Adipose tissue (tissue), 3 donors: ENCODE data around the gene CNTNAP2. TPM values are rescaled to one million over a fixed set of nuclear protein-coding genes. Genes with fewer than 3 reads are reported as not detected.
"Not testable (repeated sequence)": the region's sequence is repeated elsewhere in the genome, so short reads cannot be mapped to it uniquely, and the experiment has no call there.

Experiments
- H3K27ac ChIP-seq: one replicate; pipeline ENCODE4 v1.5.1; 2013; ENCODE audit warnings: low read depth, low read length
- whole genome bisulfite sequencing, 3 donors: extraction: QIAGEN DNeasy Blood & Tissue Kit; methylation state at CpG; one replicate each; pipeline ENCODE4 v1.1.7; 2013; 5-methylcytosine and 5-hydroxymethylcytosine counted together
- polyA plus RNA-seq, 3 donors: library from polyadenylated mRNA; stranded (reverse); fragments of 200-250 nt; gene quantifications; one replicate each; pipeline ENCODE4 v1.2.3, GENCODE V29; 2013
- donor health status: healthy with polysubstance abuse.
- donor health status: Bipolar disorder and iron deficiency.
- donor health status: healthy.

Gene CNTNAP2
- polyA plus RNA-seq, 3 donors = under 0.01 to 0.03 (median 0.01) TPM

GRCh38 chr7:146248744-146249143 is 132.1 kb downstream of the CNTNAP2 start:
- 24 to 44% (median 44%) methylated on average over 7 of the region's 7 CpGs for WGBS, 3 donors
- not testable (repeated sequence) for H3K27ac ChIP-seq

- no peak overlapping the region for H3K27ac ChIP-seq
- WGBS, 3 donors = 30 to 60% (median 45%) methylated on average over 2 of the region's 2 CpGs
These were observed 132.7 kb downstream of the CNTNAP2 start for GRCh38 chr7:146249272-146249671.

- 47 to 63% (median 58%) methylated on average over 3 of the region's 3 CpGs for WGBS, 3 donors
- no peak overlapping the region for H3K27ac ChIP-seq
These were observed 139.0 kb downstream of the CNTNAP2 start for GRCh38 chr7:146255609-146256008.

- WGBS, 3 donors = 59 to 82% (median 68%) methylated on average over 1 of the region's 1 CpG
- H3K27ac ChIP-seq = no peak overlapping the region
These were observed 145.9 kb downstream of the CNTNAP2 start for GRCh38 chr7:146262527-146262926.

GRCh38 chr7:146276888-146277287 is 160.3 kb downstream of the CNTNAP2 start:
- 76 to 83% (median 78%) methylated on average over 3 of the region's 3 CpGs for WGBS, 3 donors
- no peak overlapping the region for H3K27ac ChIP-seq

GRCh38 chr7:146285418-146285817 is 168.8 kb downstream of the CNTNAP2 start:
- WGBS, 3 donors = 80 to 90% (median 86%) methylated on average over 1 of the region's 3 CpGs
- H3K27ac ChIP-seq = no peak overlapping the region

- WGBS, 3 donors = 73 to 80% (median 77%) methylated on average over 3 of the region's 3 CpGs
These were observed 174.1 kb downstream of the CNTNAP2 start for GRCh38 chr7:146290746-146291145.

GRCh38 chr7:146291900-146292299 is 175.3 kb downstream of the CNTNAP2 start:
- no peak overlapping the region for H3K27ac ChIP-seq
- 77 to 89% (median 80%) methylated on average over 1 of the region's 1 CpG for WGBS, 3 donors

More at GRCh38 chr7:146290746-146291145, 174.1 kb downstream of the CNTNAP2 start:
- H3K27ac ChIP-seq = no peak overlapping the region

GRCh38 chr7:146296028-146296427 is 179.4 kb downstream of the CNTNAP2 start:
- WGBS, 3 donors = 85 to 100% (median 85%) methylated on average over 1 of the region's 1 CpG
- no peak overlapping the region for H3K27ac ChIP-seq

GRCh38 chr7:146314962-146315361 is 198.4 kb downstream of the CNTNAP2 start:
- 41 to 57% (median 55%) methylated on average over 2 of the region's 2 CpGs for WGBS, 3 donors
- no peak overlapping the region for H3K27ac ChIP-seq

GRCh38 chr7:146319629-146320028 is 203.0 kb downstream of the CNTNAP2 start:
- WGBS, 3 donors = 45 to 67% (median 49%) methylated on average over 5 of the region's 5 CpGs
- H3K27ac ChIP-seq = no peak overlapping the region

- no peak overlapping the region for H3K27ac ChIP-seq
- WGBS, 3 donors = 63 to 75% (median 72%) methylated on average over 4 of the region's 4 CpGs
These were observed 204.7 kb downstream of the CNTNAP2 start for GRCh38 chr7:146321301-146321700.

- H3K27ac ChIP-seq = no peak overlapping the region
- 35 to 58% (median 56%) methylated on average over 1 of the region's 1 CpG for WGBS, 3 donors
These were observed 214.8 kb downstream of the CNTNAP2 start for GRCh38 chr7:146331369-146331768.

GRCh38 chr7:146345251-146345650 is 228.7 kb downstream of the CNTNAP2 start:
- no peak overlapping the region for H3K27ac ChIP-seq
- WGBS, 3 donors = 35 to 64% (median 41%) methylated on average over 6 of the region's 6 CpGs

GRCh38 chr7:146346096-146346495 is 229.5 kb downstream of the CNTNAP2 start:
- 75 to 88% (median 87%) methylated on average over 5 of the region's 5 CpGs for WGBS, 3 donors
- no peak overlapping the region for H3K27ac ChIP-seq

GRCh38 chr7:146355216-146355615 is 238.6 kb downstream of the CNTNAP2 start:
- 79 to 87% (median 86%) methylated on average over 1 of the region's 1 CpG for WGBS, 3 donors
- no peak overlapping the region for H3K27ac ChIP-seq

- 39 to 87% (median 43%) methylated on average over 2 of the region's 2 CpGs for WGBS, 3 donors
These were observed 242.6 kb downstream of the CNTNAP2 start for GRCh38 chr7:146359176-146359575.

GRCh38 chr7:146366938-146367337 is 250.3 kb downstream of the CNTNAP2 start:
- H3K27ac ChIP-seq = no peak overlapping the region

More at GRCh38 chr7:146359176-146359575, 242.6 kb downstream of the CNTNAP2 start:
- H3K27ac ChIP-seq = no peak overlapping the region

GRCh38 chr7:146370171-146370570 is 253.6 kb downstream of the CNTNAP2 start:
- 85 to 90% (median 89%) methylated on average over 9 of the region's 9 CpGs for WGBS, 3 donors
- no peak overlapping the region for H3K27ac ChIP-seq

More at GRCh38 chr7:146366938-146367337, 250.3 kb downstream of the CNTNAP2 start:
- 78 to 90% (median 81%) methylated on average over 2 of the region's 2 CpGs for WGBS, 3 donors

- 66 to 77% (median 67%) methylated on average over 2 of the region's 2 CpGs for WGBS, 3 donors
- H3K27ac ChIP-seq = no peak overlapping the region
These were observed 258.6 kb downstream of the CNTNAP2 start for GRCh38 chr7:146375170-146375569.

- no peak overlapping the region for H3K27ac ChIP-seq
- 82 to 92% (median 83%) methylated on average over 2 of the region's 2 CpGs for WGBS, 3 donors
These were observed 261.6 kb downstream of the CNTNAP2 start for GRCh38 chr7:146378196-146378595.
